CD14-positive monocyte (primary cell): ENCODE data around the gene CPEB4. TPM values are rescaled to one million over a fixed set of nuclear protein-coding genes. Genes with fewer than 3 reads are reported as not detected.

Experiments
- DNase-seq, 3 donors: peaks; one replicate each; pipeline ENCODE4 v3.0.0-alpha.2; 2011 to 2022
- H2AFZ ChIP-seq: 2 replicates; pipeline ENCODE4 v1.6.0; 2012; ENCODE audit warnings: mild to moderate bottlenecking, low read depth, low read length, inconsistent platforms; ENCODE audit not compliant: insufficient read depth, poor library complexity, severe bottlenecking
- H3K27ac ChIP-seq, 2 donors: 1 replicate in 1 of 2; 2 replicates in 1 of 2; pipeline ENCODE4 v1.5.1; 2012 to 2013; ENCODE audit warnings: low read length in 2 of 2, control low read depth in 1 of 2, inconsistent platforms in 1 of 2, low read depth in 1 of 2, mild to moderate bottlenecking in 1 of 2
- H3K27me3 ChIP-seq, 2 donors: one replicate each; pipeline versions ENCODE4 v1.6.0 to v1.6.1; 2011 to 2013; ENCODE audit warnings: low read length in 2 of 2; ENCODE audit not compliant: control insufficient read depth in 2 of 2, insufficient read depth in 2 of 2
- H3K36me3 ChIP-seq, 2 donors: replicated peaks in 1 of 2; 1 replicate in 1 of 2; 2 replicates in 1 of 2; pipeline versions ENCODE4 v1.5.1 to v1.6.1; 2012 to 2013; ENCODE audit warnings: low read length in 2 of 2, control low read depth in 1 of 2, inconsistent platforms in 1 of 2, mild to moderate bottlenecking in 1 of 2; ENCODE audit not compliant: insufficient read depth in 2 of 2, control insufficient read depth in 1 of 2
- H3K4me1 ChIP-seq, 2 donors: 1 replicate in 1 of 2; 2 replicates in 1 of 2; pipeline versions ENCODE4 v1.5.1 to v1.6.1; 2012 to 2013; ENCODE audit warnings: low read length in 2 of 2, control low read depth in 1 of 2, inconsistent platforms in 1 of 2, mild to moderate bottlenecking in 1 of 2, moderate library complexity in 1 of 2; ENCODE audit not compliant: insufficient read depth in 2 of 2, control insufficient read depth in 1 of 2
- H3K4me2 ChIP-seq: replicated peaks from 2 replicates; pipeline ENCODE3; 2012; ENCODE audit warnings: low read length, moderate library complexity, mild to moderate bottlenecking; ENCODE audit not compliant: poor library complexity, severe bottlenecking; ENCODE audit errors: extremely low read depth
- H3K4me3 ChIP-seq, 3 experiments: fragments of 200-600 bp in 1 of 3; sonication (generic) in 1 of 3; replicated peaks in 1 of 3; 1 replicate in 2 of 3; 2 replicates in 1 of 3; pipeline ENCODE4 v1.5.1; 2011 to 2013; ENCODE audit warnings: low read length in 3 of 3, mild to moderate bottlenecking in 3 of 3, control low read depth in 2 of 3, low read depth in 2 of 3, inconsistent platforms in 1 of 3, moderate library complexity in 1 of 3
- H3K79me2 ChIP-seq: 2 replicates; pipeline ENCODE4 v1.6.0; 2012; ENCODE audit warnings: mild to moderate bottlenecking, control low read depth, inconsistent platforms, low read length, moderate library complexity; ENCODE audit not compliant: insufficient read depth
- H3K9ac ChIP-seq: 2 replicates; pipeline ENCODE4 v1.6.0; 2017; ENCODE audit warnings: low read length, mild to moderate bottlenecking; ENCODE audit not compliant: insufficient read depth, poor library complexity, severe bottlenecking
- H3K9me3 ChIP-seq, 2 donors: replicated peaks in 1 of 2; 1 replicate in 1 of 2; 2 replicates in 1 of 2; pipeline versions ENCODE4 v1.5.1 to v1.6.1; 2012 to 2013; ENCODE audit warnings: low read length in 2 of 2, control low read depth in 1 of 2; ENCODE audit not compliant: control insufficient read depth in 1 of 2, insufficient read depth in 1 of 2
- H4K20me1 ChIP-seq: 2 replicates; pipeline ENCODE4 v1.6.0; 2012; ENCODE audit warnings: mild to moderate bottlenecking, low read length, control low read depth, moderate library complexity; ENCODE audit not compliant: insufficient read depth
- H3K27ac Mint-ChIP-seq, 7 donors: one replicate each; pipeline ENCODE4 v1.8.0; 2020; ENCODE audit warnings: mild to moderate bottlenecking in 7 of 7, mixed read lengths in 7 of 7, moderate library complexity in 6 of 7, inconsistent platforms in 2 of 7
- H3K27me3 Mint-ChIP-seq, 3 donors: one replicate each; pipeline ENCODE4 v1.8.0; 2021 to 2022; ENCODE audit warnings: low read depth in 3 of 3, mild to moderate bottlenecking in 3 of 3, mixed read lengths in 3 of 3, moderate library complexity in 3 of 3, inconsistent platforms in 1 of 3
- H3K36me3 Mint-ChIP-seq, 2 donors: one replicate each; pipeline ENCODE4 v1.8.0; 2020; ENCODE audit warnings: mixed read lengths in 2 of 2, inconsistent platforms in 1 of 2, mild to moderate bottlenecking in 1 of 2
- H3K4me1 Mint-ChIP-seq: one replicate; pipeline ENCODE4 v1.8.0; 2020; ENCODE audit warnings: mild to moderate bottlenecking, mixed read lengths
- H3K4me3 Mint-ChIP-seq, 2 donors: one replicate each; pipeline ENCODE4 v1.8.0; 2020; ENCODE audit warnings: mild to moderate bottlenecking in 2 of 2, mixed read lengths in 2 of 2, moderate library complexity in 1 of 2
- H3K9me3 Mint-ChIP-seq, 7 donors: one replicate each; pipeline ENCODE4 v1.8.0; 2020 to 2022; ENCODE audit warnings: mixed read lengths in 7 of 7, mild to moderate bottlenecking in 6 of 7, moderate library complexity in 6 of 7, inconsistent platforms in 2 of 7
- CTCF ChIP-seq: fragments of 200-600 bp; IDR thresholded peaks from one replicate; pipeline ENCODE4 v1.8.0; 2022; ENCODE audit warnings: antibody characterized with exemption, mild to moderate bottlenecking
- WGBS: methylation state at CpG from one replicate; pipeline ENCODE4 v1.1.5; 2013; ENCODE audit warnings: missing lambda C conversion rate; ENCODE audit not compliant: insufficient coverage; 5-methylcytosine and 5-hydroxymethylcytosine counted together
- intact Hi-C, 2 donors: fragments of 100-400 bp; cut with micrococcal nuclease; formaldehyde crosslinking; loops; one replicate each; pipeline versions ENCODE4 v1.15.0 to v1.15.1; 2023
- polyA plus RNA-seq, 3 donors: library from polyadenylated mRNA; depleted of rRNA in 1 of 3; unstranded in 2 of 3; stranded (reverse) in 1 of 3; fragments of 300-500 nt in 2 of 3; fragments of >200 nt in 1 of 3; fragmentation: Illumina TruSeq in 2 of 3; gene quantifications; 1 replicate in 2 of 3; 2 replicates in 1 of 3; pipeline ENCODE4 v1.2.3, GENCODE V29; 2012 to 2021

CPEB4 gene
- polyA plus RNA-seq, 3 donors: 10.7 to 27.3 (median 13.9) TPM

GRCh38 chr5:173846929-173847501 is 41.1 kb upstream of the CPEB4 start:
- H3K9me3 ChIP-seq: peaks cover 5 to 16% of the 10 kb centered on the region in 2 donors
- H3K79me2 ChIP-seq: no peaks in the 10 kb centered on the region
- intact Hi-C loops: no loop called here
- H4K20me1 ChIP-seq: no peaks in the 10 kb centered on the region
- peaks cover 11 to 15% of the 10 kb centered on the region in 2 donors for H3K4me1 ChIP-seq
- no peak overlapping the region for H2AFZ ChIP-seq
- H3K36me3 ChIP-seq: no peaks in the 10 kb centered on the region
- H3K27me3 Mint-ChIP-seq: peaks cover 0 to 3% (median 2%) of the 10 kb centered on the region in 3 donors
- WGBS: 100% methylated on average over 1 of the region's 1 CpG
- no peak overlapping the region for H3K4me2 ChIP-seq
- no peak overlapping the region for H3K27ac ChIP-seq
- DNase-seq: no peak
- no peak overlapping the region for H3K4me3 ChIP-seq
- no peak overlapping the region for H3K4me3 Mint-ChIP-seq
- peaks cover 21% of the 10 kb centered on the region for H3K4me1 Mint-ChIP-seq
- H3K36me3 Mint-ChIP-seq: peaks cover 0 to 4% of the 10 kb centered on the region in 2 donors
- peak overlapping the region in 1 of 7 donors; percentile 36 for H3K27ac Mint-ChIP-seq
- no peaks in the 10 kb centered on the region for H3K27me3 ChIP-seq
- no peak for TF ChIP-seq CTCF
- H3K9ac ChIP-seq: no peak overlapping the region
- peaks cover 9 to 18% (median 11%) of the 10 kb centered on the region in 7 donors for H3K9me3 Mint-ChIP-seq

DNA sequence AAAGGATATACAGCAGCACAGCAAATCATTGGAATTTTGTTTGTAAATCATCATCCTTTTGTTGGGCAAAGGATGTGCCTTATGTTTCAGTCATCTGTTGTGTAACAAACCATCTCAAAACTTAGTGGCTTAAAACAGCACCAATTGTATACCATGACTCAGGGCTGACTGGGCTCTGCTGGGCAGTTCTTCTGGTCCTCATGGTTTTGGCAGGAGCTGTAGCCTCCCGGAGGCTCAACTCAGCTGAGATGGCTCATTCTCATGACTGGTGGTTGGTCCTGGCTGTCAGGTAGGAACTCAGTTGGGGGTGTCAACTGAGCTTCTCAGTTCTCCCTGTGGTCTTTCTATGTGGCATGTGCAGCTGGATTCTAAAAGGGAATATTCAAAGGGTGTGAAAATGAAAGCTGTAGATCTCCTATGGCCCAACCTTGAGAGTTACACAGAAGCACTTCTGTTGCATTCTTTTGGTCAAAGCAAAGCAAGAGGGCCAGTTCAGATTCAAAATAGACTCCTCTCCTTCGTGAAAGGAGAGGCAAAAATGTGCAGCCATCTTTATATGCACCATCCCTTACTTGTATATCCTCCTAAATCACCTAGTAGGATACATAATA is 39.1 kb upstream of the CPEB4 start:
- H3K27me3 Mint-ChIP-seq: peaks cover 0 to 3% (median 1%) of the 10 kb centered on the region in 3 donors
- H3K79me2 ChIP-seq: no peaks in the 10 kb centered on the region
- peaks cover 11 to 15% of the 10 kb centered on the region in 2 donors for H3K4me1 ChIP-seq
- intact Hi-C loops: no loop called here
- H3K4me1 Mint-ChIP-seq: peaks cover 21% of the 10 kb centered on the region
- TF ChIP-seq CTCF: no peak
- no peak overlapping the region for H3K4me3 Mint-ChIP-seq
- 64% methylated on average over 1 of the region's 2 CpGs for WGBS
- H3K9ac ChIP-seq: no peak overlapping the region
- peaks cover 0 to 4% of the 10 kb centered on the region in 2 donors for H3K36me3 Mint-ChIP-seq
- H3K9me3 Mint-ChIP-seq: peaks cover 10 to 18% (median 11%) of the 10 kb centered on the region in 7 donors
- H2AFZ ChIP-seq: no peak overlapping the region
- H3K4me3 ChIP-seq: no peak overlapping the region
- no peak overlapping the region for H3K27ac ChIP-seq
- H3K27ac Mint-ChIP-seq: no peak overlapping the region
- H4K20me1 ChIP-seq: no peaks in the 10 kb centered on the region
- no peaks in the 10 kb centered on the region for H3K36me3 ChIP-seq
- peaks cover 5 to 16% of the 10 kb centered on the region in 2 donors for H3K9me3 ChIP-seq
- DNase-seq: no peak
- no peaks in the 10 kb centered on the region for H3K27me3 ChIP-seq
- H3K4me2 ChIP-seq: no peak overlapping the region
